Liver (tissue), 9 donors: ENCODE measurements around the gene KIF26A. TPM values are rescaled to one million over a fixed set of nuclear protein-coding genes. Genes with fewer than 3 reads are reported as not detected.

Source experiments
- DNase-seq: peaks from one replicate; pipeline ENCODE4 v3.0.0-alpha.2; 2017; ENCODE audit warnings: low spot score
- H3K27ac ChIP-seq, 2 donors: one replicate each; pipeline ENCODE4 v1.7.0; 2013; ENCODE audit warnings: inconsistent platforms in 2 of 2, low read length in 2 of 2, control low read depth in 1 of 2, low read depth in 1 of 2, mild to moderate bottlenecking in 1 of 2
- H3K27me3 ChIP-seq, 4 donors: one replicate each; pipeline versions ENCODE4 v1.6.1 to v1.7.0; 2013; ENCODE audit warnings: low read length in 3 of 4, inconsistent platforms in 1 of 4, mild to moderate bottlenecking in 1 of 4, moderate library complexity in 1 of 4; ENCODE audit not compliant: control insufficient read depth in 4 of 4, insufficient read depth in 4 of 4
- H3K36me3 ChIP-seq, 4 donors: one replicate each; pipeline versions ENCODE4 v1.6.1 to v1.7.0; 2013; ENCODE audit warnings: low read length in 3 of 4, mild to moderate bottlenecking in 3 of 4, low read depth in 1 of 4, moderate library complexity in 1 of 4; ENCODE audit not compliant: control insufficient read depth in 4 of 4, insufficient read depth in 3 of 4
- H3K4me1 ChIP-seq, 4 donors: one replicate each; pipeline versions ENCODE4 v1.6.1 to v1.7.0; 2013; ENCODE audit warnings: low read length in 3 of 4, mild to moderate bottlenecking in 3 of 4, moderate library complexity in 1 of 4; ENCODE audit not compliant: control insufficient read depth in 4 of 4, insufficient read depth in 4 of 4
- H3K4me3 ChIP-seq, 3 donors: one replicate each; pipeline versions ENCODE4 v1.6.1 to v1.7.0; 2013; ENCODE audit warnings: low read length in 3 of 3, control low read depth in 1 of 3, low read depth in 1 of 3, mild to moderate bottlenecking in 1 of 3
- H3K9ac ChIP-seq, 2 donors: one replicate each; pipeline ENCODE4 v1.7.0; 2013; ENCODE audit warnings: low read length in 2 of 2, mild to moderate bottlenecking in 2 of 2, moderate library complexity in 2 of 2, control low read depth in 1 of 2, low read depth in 1 of 2
- H3K9me3 ChIP-seq, 4 donors: one replicate each; pipeline versions ENCODE4 v1.6.1 to v1.7.0; 2013; ENCODE audit warnings: low read length in 3 of 4; ENCODE audit not compliant: control insufficient read depth in 4 of 4
- CTCF ChIP-seq: fragments of 150-350 bp; IDR thresholded peaks from 2 replicates; pipeline ENCODE4 v1.5.1; 2017; ENCODE audit warnings: improper control_type of control experiment, low read depth, low read length; ENCODE audit not compliant: missing input control
- EGR1 ChIP-seq, 2 donors: IDR thresholded peaks; 2 replicates each; pipeline ENCODE4 v1.6.1; 2016 to 2018; ENCODE audit warnings: antibody characterized with exemption in 2 of 2, low read depth in 2 of 2
- FOXA1 ChIP-seq: IDR thresholded peaks from 2 replicates; pipeline ENCODE4 v1.6.1; 2016; ENCODE audit warnings: antibody characterized with exemption
- FOXA2 ChIP-seq: IDR thresholded peaks from 2 replicates; pipeline ENCODE4 v1.6.1; 2016; ENCODE audit warnings: antibody characterized with exemption
- GABPA ChIP-seq, 2 donors: IDR thresholded peaks in 1 of 2; conservative IDR thresholded peaks in 1 of 2; 2 replicates each; pipeline ENCODE4 v1.6.1; 2016; ENCODE audit warnings: antibody characterized with exemption in 2 of 2, mild to moderate bottlenecking in 1 of 2, moderate library complexity in 1 of 2
- HNF4A ChIP-seq, 2 donors: conservative IDR thresholded peaks; 2 replicates each; pipeline ENCODE4 v1.6.1; 2016; ENCODE audit warnings: antibody characterized with exemption in 2 of 2, mild to moderate bottlenecking in 2 of 2
- HNF4G ChIP-seq: IDR thresholded peaks from 2 replicates; pipeline ENCODE4 v1.6.1; 2016; ENCODE audit warnings: antibody characterized with exemption
- JUND ChIP-seq, 2 donors: IDR thresholded peaks; 2 replicates each; pipeline ENCODE4 v1.6.1; 2016; ENCODE audit warnings: antibody characterized with exemption in 2 of 2
- MAX ChIP-seq: IDR thresholded peaks from 2 replicates; pipeline ENCODE4 v1.6.1; 2016; ENCODE audit warnings: antibody characterized with exemption
- NR2F2 ChIP-seq: IDR thresholded peaks from 2 replicates; pipeline ENCODE4 v1.6.1; 2016; ENCODE audit warnings: antibody characterized with exemption
- RAD21 ChIP-seq, 2 donors: IDR thresholded peaks; 2 replicates each; pipeline ENCODE4 v1.6.1; 2016; ENCODE audit warnings: antibody characterized with exemption in 2 of 2, mild to moderate bottlenecking in 2 of 2
- RXRA ChIP-seq, 2 donors: IDR thresholded peaks; 2 replicates each; pipeline ENCODE4 v1.6.1; 2017 to 2018; ENCODE audit warnings: antibody characterized with exemption in 2 of 2, mild to moderate bottlenecking in 1 of 2
- SP1 ChIP-seq: IDR thresholded peaks from 2 replicates; pipeline ENCODE4 v1.6.1; 2018; ENCODE audit warnings: antibody characterized with exemption, mild to moderate bottlenecking
- TAF1 ChIP-seq: conservative IDR thresholded peaks from 2 replicates; pipeline ENCODE4 v1.6.1; 2016; ENCODE audit warnings: antibody characterized with exemption, mild to moderate bottlenecking
- YY1 ChIP-seq: IDR thresholded peaks from 2 replicates; pipeline ENCODE4 v1.6.1; 2016; ENCODE audit warnings: antibody characterized with exemption, mild to moderate bottlenecking
- ZBTB33 ChIP-seq: IDR thresholded peaks from 2 replicates; pipeline ENCODE4 v1.6.1; 2016; ENCODE audit warnings: antibody characterized with exemption
- WGBS: extraction: QIAGEN DNeasy Blood & Tissue Kit; methylation state at CpG from one replicate; pipeline ENCODE4 v1.1.7; 2013; 5-methylcytosine and 5-hydroxymethylcytosine counted together
- polyA plus RNA-seq, 2 donors: library from polyadenylated mRNA; stranded (reverse) in 1 of 2; unstranded in 1 of 2; fragments of 200-250 nt in 1 of 2; fragments of >200 nt in 1 of 2; fragmentation: Nextera tagmentation in 1 of 2; extraction: Ambion mirVana in 1 of 2; gene quantifications; one replicate each; pipeline versions ENCODE4 v1.2.1 to v1.2.3, GENCODE V29; 2013 to 2015
- total RNA-seq, 2 donors: library from RNA; depleted of rRNA; stranded (reverse); fragments of >200 nt; gene quantifications; one replicate each; pipeline ENCODE4 v1.2.3, GENCODE V29; 2014
- TF ChIP-seq, protein P1 (sequence below): IDR thresholded peaks from 2 replicates; pipeline ENCODE4 v1.6.1; 2016; ENCODE audit warnings: antibody characterized with exemption
- TF ChIP-seq, protein P2 (sequence below): IDR thresholded peaks from 2 replicates; pipeline ENCODE4 v1.6.1; 2016; ENCODE audit warnings: antibody characterized with exemption, mild to moderate bottlenecking
- donor health status: healthy.
- donor health status: healthy.
- donor health status: healthy.
- donor health status: healthy.
- donor health status: healthy.

Gene KIF26A
- total and polyA plus RNA-seq, 4 donors, result 0.07 to 10.2 (median 1.3) TPM

- no peaks in the 10 kb centered on the region for H3K27me3 ChIP-seq
- no peak for DNase-seq
- 90% methylated on average over 20 of the region's 20 CpGs for WGBS
- TF ChIP-seq HNF4A (conservative IDR thresholded peaks at IDR 0.05) (no peak), EGR1 (IDR thresholded peaks at IDR 0.05; ENCODE audit: low read depth in 2 of 2) (no peak), TAF1 (no peak), ZBTB33 (no peak), RXRA (IDR thresholded peaks at IDR 0.05) (no peak), GABPA (IDR thresholded peaks at IDR 0.05 in 1 of 2, conservative IDR thresholded peaks at IDR 0.05 in 1 of 2) (no peak), HNF4G (no peak), FOXA2 (no peak), SP1 (no peak), FOXA1 (no peak), YY1 (no peak), JUND (IDR thresholded peaks at IDR 0.05) (no peak), RAD21 (IDR thresholded peaks at IDR 0.05) (no peak), MAX (no peak), NR2F2 (no peak), CTCF (no peak)
- TF ChIP-seq, protein P1, sequence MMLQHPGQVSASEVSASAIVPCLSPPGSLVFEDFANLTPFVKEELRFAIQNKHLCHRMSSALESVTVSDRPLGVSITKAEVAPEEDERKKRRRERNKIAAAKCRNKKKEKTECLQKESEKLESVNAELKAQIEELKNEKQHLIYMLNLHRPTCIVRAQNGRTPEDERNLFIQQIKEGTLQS, result no peak
- TF ChIP-seq, protein P2, sequence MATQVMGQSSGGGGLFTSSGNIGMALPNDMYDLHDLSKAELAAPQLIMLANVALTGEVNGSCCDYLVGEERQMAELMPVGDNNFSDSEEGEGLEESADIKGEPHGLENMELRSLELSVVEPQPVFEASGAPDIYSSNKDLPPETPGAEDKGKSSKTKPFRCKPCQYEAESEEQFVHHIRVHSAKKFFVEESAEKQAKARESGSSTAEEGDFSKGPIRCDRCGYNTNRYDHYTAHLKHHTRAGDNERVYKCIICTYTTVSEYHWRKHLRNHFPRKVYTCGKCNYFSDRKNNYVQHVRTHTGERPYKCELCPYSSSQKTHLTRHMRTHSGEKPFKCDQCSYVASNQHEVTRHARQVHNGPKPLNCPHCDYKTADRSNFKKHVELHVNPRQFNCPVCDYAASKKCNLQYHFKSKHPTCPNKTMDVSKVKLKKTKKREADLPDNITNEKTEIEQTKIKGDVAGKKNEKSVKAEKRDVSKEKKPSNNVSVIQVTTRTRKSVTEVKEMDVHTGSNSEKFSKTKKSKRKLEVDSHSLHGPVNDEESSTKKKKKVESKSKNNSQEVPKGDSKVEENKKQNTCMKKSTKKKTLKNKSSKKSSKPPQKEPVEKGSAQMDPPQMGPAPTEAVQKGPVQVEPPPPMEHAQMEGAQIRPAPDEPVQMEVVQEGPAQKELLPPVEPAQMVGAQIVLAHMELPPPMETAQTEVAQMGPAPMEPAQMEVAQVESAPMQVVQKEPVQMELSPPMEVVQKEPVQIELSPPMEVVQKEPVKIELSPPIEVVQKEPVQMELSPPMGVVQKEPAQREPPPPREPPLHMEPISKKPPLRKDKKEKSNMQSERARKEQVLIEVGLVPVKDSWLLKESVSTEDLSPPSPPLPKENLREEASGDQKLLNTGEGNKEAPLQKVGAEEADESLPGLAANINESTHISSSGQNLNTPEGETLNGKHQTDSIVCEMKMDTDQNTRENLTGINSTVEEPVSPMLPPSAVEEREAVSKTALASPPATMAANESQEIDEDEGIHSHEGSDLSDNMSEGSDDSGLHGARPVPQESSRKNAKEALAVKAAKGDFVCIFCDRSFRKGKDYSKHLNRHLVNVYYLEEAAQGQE, result no peak
- no peak overlapping the region for H3K9ac ChIP-seq
- no peak overlapping the region for H3K27ac ChIP-seq
- no peaks in the 10 kb centered on the region for H3K36me3 ChIP-seq
- H3K9me3 ChIP-seq, result no peaks in the 10 kb centered on the region
- no peak overlapping the region for H3K4me3 ChIP-seq
- H3K4me1 ChIP-seq, result peaks cover 0 to 6% (median 4%) of the 10 kb centered on the region in 4 donors
Measured at GRCh38 chr14:104192146-104192882, 53.9 kb downstream of the KIF26A start.
